HG02571 (cell line): Measurements from ENCODE around the gene DNAJC7.
A peak's percentile ranks its signal among the peaks of the same experiment; 100 is the strongest.
"Not testable (repeated sequence)": the region's sequence is repeated elsewhere in the genome, so short reads cannot be mapped to it uniquely, and the experiment has no call there.

Experiments
- ATAC-seq: cut with Tn5 transposase; IDR thresholded peaks from one replicate; pipeline ENCODE4 v1.9.1; 2021; ENCODE audit warnings: mild to moderate bottlenecking, moderate library complexity; ENCODE audit not compliant: unreplicated experiment

Gene DNAJC7

GRCh38 chr17:42041619-42042018 lies 24.4 kb upstream of the DNAJC7 start:
- ATAC-seq, result no peak

- ATAC-seq, result no peak
Measured at GRCh38 chr17:42040818-42041217, 23.6 kb upstream of the DNAJC7 start.

GRCh38 chr17:42039794-42040763 lies 22.8 kb upstream of the DNAJC7 start:
- ATAC-seq, result no peak

GRCh38 chr17:42038221-42038973 lies 21.2 kb upstream of the DNAJC7 start:
- ATAC-seq, result no peak

GRCh38 chr17:42034059-42034458 lies 16.8 kb upstream of the DNAJC7 start:
- ATAC-seq, result no peak

GRCh38 chr17:42031584-42031983 lies 14.3 kb upstream of the DNAJC7 start:
- no peak for ATAC-seq

- ATAC-seq, result no peak
Measured at GRCh38 chr17:42028791-42029127, 11.5 kb upstream of the DNAJC7 start.

GRCh38 chr17:42027961-42028790 lies 10.9 kb upstream of the DNAJC7 start:
- no peak for ATAC-seq

- ATAC-seq, result no peak
Measured at GRCh38 chr17:42027590-42027889, 10.3 kb upstream of the DNAJC7 start.

GRCh38 chr17:42026857-42027589 lies 9.8 kb upstream of the DNAJC7 start:
- ATAC-seq, result no peak

- ATAC-seq, result no peak
Measured at GRCh38 chr17:42025936-42026335, 8.7 kb upstream of the DNAJC7 start.

- no peak for ATAC-seq
Measured at GRCh38 chr17:42025191-42025579, 7.9 kb upstream of the DNAJC7 start.

GRCh38 chr17:42023524-42024349 lies 6.5 kb upstream of the DNAJC7 start:
- ATAC-seq, result no peak

- not testable (repeated sequence) for ATAC-seq
Measured at GRCh38 chr17:42020845-42021244, 3.6 kb upstream of the DNAJC7 start.

- peak; percentile 51 for ATAC-seq
Measured at GRCh38 chr17:42019509-42020404, 2.5 kb upstream of the DNAJC7 start, which contains the start of gene NKIRAS2. TSS of gene NKIRAS2 (plus strand) at chr17:42020090. CDS start at chr17:42021578, 1,488 bp downstream.

- no peak for ATAC-seq
Measured at GRCh38 chr17:42018988-42019387, 1.7 kb upstream of the DNAJC7 start.

- ATAC-seq, result no peak
Measured at GRCh38 chr17:42018339-42018738, 1.1 kb upstream of the DNAJC7 start.

GRCh38 chr17:42017866-42018200 lies 594 bp upstream of the DNAJC7 start:
- no peak for ATAC-seq

GRCh38 chr17:42016411-42016831 lies 818 bp downstream of the DNAJC7 start:
- no peak for ATAC-seq
